Nasal cavity respiratory epithelium epithelial cell of viscerocranial mucosa (primary cell): ENCODE measurements around the gene GIMAP6. TPM values are rescaled to one million over a fixed set of nuclear protein-coding genes. Genes with fewer than 3 reads are reported as not detected.

ENCODE experiments used
- total RNA-seq: library from RNA; depleted of rRNA; stranded (reverse); fragments of >200 nt; gene quantifications from 2 replicates; pipeline ENCODE4 v1.2.3, GENCODE V29; 2014

GIMAP6 gene
- under 0.01 TPM in 1 of 2 replicates, not detected in the other for total RNA-seq

GRCh38 chr7:150631866-150632864 is at the start of gene GIMAP6:
TSS of gene GIMAP6 (minus strand) at chr7:150632385. CDS start at chr7:150630142, 2,243 bp downstream.

Other genes starting within 250 kb of the GIMAP6 start
- not detected in 2 replicates for gene GIMAP8, start 181.8 kb downstream of the GIMAP6 start, total RNA-seq
- gene GIMAP7, start 117.5 kb downstream of the GIMAP6 start, total RNA-seq: not detected in 2 replicates
- not detected in 2 replicates for gene GIMAP4, start 65.0 kb downstream of the GIMAP6 start, total RNA-seq
- 0.21 TPM in 1 of 2 replicates, not detected in the other for gene GIMAP2, start 53.3 kb upstream of the GIMAP6 start, total RNA-seq
- not detected in 2 replicates for gene GIMAP1, start 84.2 kb upstream of the GIMAP6 start, total RNA-seq
- not detected in 2 replicates for gene GIMAP5, start 105.0 kb upstream of the GIMAP6 start, total RNA-seq
- gene TMEM176B, start 168.0 kb upstream of the GIMAP6 start, total RNA-seq: not detected in 2 replicates
- gene TMEM176A, start 168.4 kb upstream of the GIMAP6 start, total RNA-seq: not detected in 2 replicates
- 0.34 TPM in 1 of 2 replicates, not detected in the other for gene AOC1, start 220.1 kb upstream of the GIMAP6 start, total RNA-seq